Fibroblast of lung (primary cell): ENCODE data around the gene VMAC. TPM values are rescaled to one million over a fixed set of nuclear protein-coding genes. Genes with fewer than 3 reads are reported as not detected.

Source experiments
- DNase-seq, 2 donors: peaks; one replicate each; pipeline versions ENCODE4 v3.0.0 to v3.0.0-alpha.2; 2010; ENCODE audit warnings: low read depth in 2 of 2
- H2AFZ ChIP-seq: 2 replicates; pipeline ENCODE4 v1.5.1; 2012; ENCODE audit warnings: low read length, control low read depth, inconsistent platforms
- H3K27ac ChIP-seq: 2 replicates; pipeline ENCODE4 v1.5.1; 2011; ENCODE audit warnings: low read length, control low read depth; ENCODE audit not compliant: insufficient read depth
- H3K27me3 ChIP-seq: 2 replicates; pipeline ENCODE4 v1.5.1; 2011; ENCODE audit warnings: mild to moderate bottlenecking, low read length; ENCODE audit not compliant: control insufficient read depth, insufficient read depth
- H3K36me3 ChIP-seq: 2 replicates; pipeline ENCODE4 v1.5.1; 2011; ENCODE audit warnings: low read length; ENCODE audit not compliant: control insufficient read depth, insufficient read depth
- H3K4me1 ChIP-seq: 2 replicates; pipeline ENCODE4 v1.5.1; 2011; ENCODE audit warnings: low read length; ENCODE audit not compliant: control insufficient read depth, insufficient read depth; ENCODE audit errors: extremely low read depth
- H3K4me2 ChIP-seq: 2 replicates; pipeline ENCODE4 v1.5.1; 2011; ENCODE audit warnings: low read length, control low read depth; ENCODE audit not compliant: insufficient read depth; ENCODE audit errors: extremely low read depth
- H3K4me3 ChIP-seq, 4 experiments: fragments of 200-600 bp in 1 of 4; sonication (generic) in 1 of 4; replicated peaks in 1 of 4; 2 replicates each; pipeline ENCODE4 v1.5.1; 2011 to 2016; ENCODE audit warnings: low read length in 4 of 4, low read depth in 3 of 4, mild to moderate bottlenecking in 3 of 4, control low read depth in 2 of 4, inconsistent platforms in 1 of 4, mixed read lengths in 1 of 4; ENCODE audit not compliant: insufficient read depth in 1 of 4; ENCODE audit errors: control extremely low read depth in 1 of 4
- H3K79me2 ChIP-seq: 2 replicates; pipeline ENCODE4 v1.5.1; 2012; ENCODE audit warnings: mild to moderate bottlenecking, low read length, inconsistent platforms; ENCODE audit not compliant: control insufficient read depth, insufficient read depth
- H3K9ac ChIP-seq: 2 replicates; pipeline ENCODE4 v1.5.1; 2011; ENCODE audit warnings: mild to moderate bottlenecking, low read length, control low read depth; ENCODE audit not compliant: insufficient read depth
- H3K9me3 ChIP-seq: 2 replicates; pipeline ENCODE4 v1.5.1; 2012; ENCODE audit warnings: low read depth, low read length; ENCODE audit not compliant: control insufficient read depth, insufficient read depth
- H4K20me1 ChIP-seq: 2 replicates; pipeline ENCODE4 v1.5.1; 2011; ENCODE audit warnings: low read length; ENCODE audit not compliant: control insufficient read depth, insufficient read depth; ENCODE audit errors: extremely low read depth
- EZH2 ChIP-seq: IDR thresholded peaks from 2 replicates; pipeline ENCODE4 v1.5.1; 2012; ENCODE audit warnings: low read length, control low read depth, mild to moderate bottlenecking; ENCODE audit errors: missing control alignments
- polyA plus RNA-seq, 2 donors: library from polyadenylated mRNA; depleted of rRNA in 1 of 2; stranded (reverse) in 1 of 2; unstranded in 1 of 2; fragments of >200 nt; gene quantifications; 2 replicates each; pipeline ENCODE4 v1.2.1, GENCODE V29; 2011 to 2012; ENCODE audit warnings: missing spikeins in 1 of 2
- total RNA-seq: library from RNA; depleted of rRNA; stranded (reverse); fragments of >200 nt; gene quantifications from 2 replicates; pipeline ENCODE4 v1.2.1, GENCODE V29; 2014
- TF ChIP-seq, protein P1 (sequence below), 2 donors: IDR thresholded peaks in 1 of 2; conservative IDR thresholded peaks in 1 of 2; 1 replicate in 1 of 2; 2 replicates in 1 of 2; pipeline ENCODE4 v1.5.1; 2011 to 2012; ENCODE audit warnings: low read length in 2 of 2, control low read depth in 1 of 2, inconsistent platforms in 1 of 2, low read depth in 1 of 2, mild to moderate bottlenecking in 1 of 2

Gene VMAC
- total and polyA plus RNA-seq, 2 donors (not counting 1 experiment from before 2014, with no cell fraction given) = 1.7 to 8.3 TPM

- H3K27ac ChIP-seq = no peak overlapping the region
- DNase-seq = peak in 1 of 2 donors; percentile 29
Observed at GRCh38 chr19:5889288-5889971, 15.2 kb upstream of the VMAC start.

GRCh38 chr19:5890099-5890498, 14.6 kb upstream of the VMAC start:
- no peaks in the 10 kb centered on the region for H3K27me3 ChIP-seq
- H3K4me1 ChIP-seq = peaks cover 6% of the 10 kb centered on the region
- no peaks in the 10 kb centered on the region for H3K9me3 ChIP-seq
- no peak overlapping the region for H3K4me2 ChIP-seq
- no peaks in the 10 kb centered on the region for H3K79me2 ChIP-seq
- peaks cover 2% of the 10 kb centered on the region for H3K36me3 ChIP-seq
- no peak overlapping the region for H2AFZ ChIP-seq
- no peak overlapping the region for H3K4me3 ChIP-seq
- H3K27ac ChIP-seq = no peak overlapping the region
- H3K9ac ChIP-seq = no peak overlapping the region
- no peaks in the 10 kb centered on the region for H4K20me1 ChIP-seq
- DNase-seq = no peak
- TF ChIP-seq, protein P1, sequence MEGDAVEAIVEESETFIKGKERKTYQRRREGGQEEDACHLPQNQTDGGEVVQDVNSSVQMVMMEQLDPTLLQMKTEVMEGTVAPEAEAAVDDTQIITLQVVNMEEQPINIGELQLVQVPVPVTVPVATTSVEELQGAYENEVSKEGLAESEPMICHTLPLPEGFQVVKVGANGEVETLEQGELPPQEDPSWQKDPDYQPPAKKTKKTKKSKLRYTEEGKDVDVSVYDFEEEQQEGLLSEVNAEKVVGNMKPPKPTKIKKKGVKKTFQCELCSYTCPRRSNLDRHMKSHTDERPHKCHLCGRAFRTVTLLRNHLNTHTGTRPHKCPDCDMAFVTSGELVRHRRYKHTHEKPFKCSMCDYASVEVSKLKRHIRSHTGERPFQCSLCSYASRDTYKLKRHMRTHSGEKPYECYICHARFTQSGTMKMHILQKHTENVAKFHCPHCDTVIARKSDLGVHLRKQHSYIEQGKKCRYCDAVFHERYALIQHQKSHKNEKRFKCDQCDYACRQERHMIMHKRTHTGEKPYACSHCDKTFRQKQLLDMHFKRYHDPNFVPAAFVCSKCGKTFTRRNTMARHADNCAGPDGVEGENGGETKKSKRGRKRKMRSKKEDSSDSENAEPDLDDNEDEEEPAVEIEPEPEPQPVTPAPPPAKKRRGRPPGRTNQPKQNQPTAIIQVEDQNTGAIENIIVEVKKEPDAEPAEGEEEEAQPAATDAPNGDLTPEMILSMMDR (conservative IDR thresholded peaks at IDR 0.05 in 1 of 2, IDR thresholded peaks at IDR 0.05 in 1 of 2; ENCODE audit: low read depth in 1 of 2, low read length in 2 of 2) = no peak
- no peak for TF ChIP-seq EZH2

More at GRCh38 chr19:5889288-5889971, 15.2 kb upstream of the VMAC start:
- H3K4me1 ChIP-seq = peaks cover 6% of the 10 kb centered on the region
- H4K20me1 ChIP-seq = no peaks in the 10 kb centered on the region
- no peak overlapping the region for H2AFZ ChIP-seq
- no peaks in the 10 kb centered on the region for H3K27me3 ChIP-seq
- no peaks in the 10 kb centered on the region for H3K9me3 ChIP-seq
- no peak overlapping the region for H3K9ac ChIP-seq
- no peak for TF ChIP-seq EZH2
- TF ChIP-seq, protein P1 (conservative IDR thresholded peaks at IDR 0.05 in 1 of 2, IDR thresholded peaks at IDR 0.05 in 1 of 2; ENCODE audit: low read depth in 1 of 2, low read length in 2 of 2) = no peak
- no peak overlapping the region for H3K4me3 ChIP-seq
- H3K79me2 ChIP-seq = no peaks in the 10 kb centered on the region
- H3K36me3 ChIP-seq = no peaks in the 10 kb centered on the region
- H3K4me2 ChIP-seq = peak overlapping the region; percentile 40

DNA sequence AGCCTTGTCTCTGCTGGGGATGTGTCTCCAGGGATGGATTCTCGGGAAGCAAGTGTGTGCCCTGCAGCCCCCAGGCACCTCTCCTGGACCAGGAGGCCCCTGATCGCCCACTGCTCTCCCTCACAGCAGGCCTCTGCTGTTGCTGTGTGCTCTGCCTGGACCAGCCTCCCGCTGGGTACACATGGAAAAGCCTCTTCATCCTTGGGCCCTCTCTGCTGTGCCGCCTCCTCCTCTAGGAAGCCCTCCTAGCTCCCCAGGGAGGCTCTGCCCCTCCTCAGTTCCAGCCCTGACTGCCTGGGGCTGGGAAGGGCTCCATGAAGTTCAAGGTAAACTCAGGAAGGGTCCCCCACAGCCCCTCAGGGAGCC, 13.1 kb upstream of the VMAC start:
- no peaks in the 10 kb centered on the region for H3K79me2 ChIP-seq
- DNase-seq = no peak
- H3K9ac ChIP-seq = no peak overlapping the region
- no peaks in the 10 kb centered on the region for H4K20me1 ChIP-seq
- H3K27ac ChIP-seq = no peak overlapping the region
- no peak overlapping the region for H3K4me2 ChIP-seq
- H3K4me1 ChIP-seq = peaks cover 6% of the 10 kb centered on the region
- no peaks in the 10 kb centered on the region for H3K27me3 ChIP-seq
- TF ChIP-seq EZH2 = no peak
- TF ChIP-seq, protein P1 (conservative IDR thresholded peaks at IDR 0.05 in 1 of 2, IDR thresholded peaks at IDR 0.05 in 1 of 2; ENCODE audit: low read depth in 1 of 2, low read length in 2 of 2) = no peak
- no peak overlapping the region for H2AFZ ChIP-seq
- peaks cover 10% of the 10 kb centered on the region for H3K36me3 ChIP-seq
- H3K4me3 ChIP-seq = no peak overlapping the region
- no peaks in the 10 kb centered on the region for H3K9me3 ChIP-seq
